Heart left ventricle (tissue), 16 donors: ENCODE measurements around the gene OR10J5. TPM values are rescaled to one million over a fixed set of nuclear protein-coding genes. Genes with fewer than 3 reads are reported as not detected.

Source experiments
- ATAC-seq, 4 donors: fragments of 200-7000 bp; cut with Tn5 transposase; one replicate each; pipeline ENCODE4 v1.9.1; 2020 to 2022; ENCODE audit warnings: moderate library complexity in 4 of 4, mild to moderate bottlenecking in 3 of 4, moderate number of reproducible peaks in 1 of 4
- DNase-seq, 5 donors: peaks; one replicate each; pipeline ENCODE4 v3.0.0-alpha.2; 2020
- H3K27ac ChIP-seq, 12 donors: fragments of 200-600 bp; sonication (generic) in 4 of 12; one replicate each; pipeline versions ENCODE4 v1.5.0 to v1.8.0; 2016 to 2022; ENCODE audit warnings: mild to moderate bottlenecking in 2 of 12
- H3K27me3 ChIP-seq, 9 donors: fragments of 200-600 bp; sonication (generic) in 2 of 9; one replicate each; pipeline versions ENCODE4 v1.5.1 to v1.8.0; 2016 to 2022; ENCODE audit warnings: mild to moderate bottlenecking in 3 of 9
- H3K36me3 ChIP-seq, 9 donors: fragments of 200-600 bp; sonication (generic) in 2 of 9; one replicate each; pipeline versions ENCODE4 v1.5.0 to v1.8.0; 2018 to 2022; ENCODE audit warnings: mild to moderate bottlenecking in 2 of 9
- H3K4me1 ChIP-seq, 12 donors: fragments of 200-600 bp; sonication (generic) in 4 of 12; one replicate each; pipeline versions ENCODE4 v1.5.0 to v1.8.0; 2016 to 2022; ENCODE audit warnings: mild to moderate bottlenecking in 3 of 12
- H3K4me3 ChIP-seq, 12 donors: fragments of 200-600 bp; sonication (generic) in 4 of 12; one replicate each; pipeline versions ENCODE4 v1.5.0 to v1.8.0; 2017 to 2022; ENCODE audit warnings: mild to moderate bottlenecking in 9 of 12, moderate library complexity in 4 of 12
- H3K9me3 ChIP-seq, 12 donors: fragments of 200-600 bp; sonication (generic) in 4 of 12; one replicate each; pipeline versions ENCODE4 v1.5.0 to v1.8.0; 2016 to 2022; ENCODE audit warnings: mild to moderate bottlenecking in 1 of 12
- POLR2A ChIP-seq, 2 donors: fragments of 450-650 bp; IDR thresholded peaks; one replicate each; pipeline ENCODE4 v1.6.1; 2017; ENCODE audit warnings: antibody characterized with exemption in 2 of 2, mild to moderate bottlenecking in 2 of 2, moderate library complexity in 2 of 2
- WGBS, 4 donors: extraction: QIAGEN DNeasy Blood & Tissue Kit in 2 of 4; methylation state at CpG; one replicate each; pipeline versions ENCODE4 v1.1.5 to v1.1.7; 2013 to 2018; 5-methylcytosine and 5-hydroxymethylcytosine counted together
- intact Hi-C, 10 donors: fragments of 100-400 bp; cut with DNase I; formaldehyde crosslinking; loops; one replicate each; pipeline versions ENCODE4 v1.11.1 to v1.14.2; 2022
- polyA plus RNA-seq, 2 donors: library from polyadenylated mRNA; stranded (reverse); fragments of 200-250 nt; gene quantifications; one replicate each; pipeline ENCODE4 v1.2.3, GENCODE V29; 2013
- total RNA-seq, 9 donors: library from RNA; depleted of rRNA in 2 of 9; stranded (reverse); fragments of >200 nt in 2 of 9; fragmentation: NEBNext Ultra II Directional in 3 of 9; extraction: Animal tissue kit (Norgen Biotek cat#: 25700) in 3 of 9; gene quantifications; one replicate each; pipeline versions ENCODE4 v1.1.0 to v1.2.4, GENCODE V29; 2016 to 2023
- TF ChIP-seq, protein P1 (sequence below), 12 donors: fragments of 200-600 bp; sonication (generic) in 4 of 12; IDR thresholded peaks; one replicate each; pipeline versions ENCODE4 v1.5.0 to v1.8.0; 2018 to 2022; ENCODE audit warnings: antibody characterized with exemption in 12 of 12, mild to moderate bottlenecking in 5 of 12
- donor health status: ischemic (EF 13 %, LVEDD 7.1; RV severe dilation, severe dysfunction).
- donor health status: healthy with polysubstance abuse.
- donor health status: DM: no; HTN: yes; CAD: no.
- donor health status: DM: no; HTN: no; CAD: no.
- donor health status: ischemic (EF 25% LVEDD 6.9; RV normal size, moderate dysfunction).
- donor health status: ischemic (EF 25% LVEDD 5.7; RV mildly dilated, moderate dysfunction).
- donor health status: healthy.
- donor health status: DM: yes; HTN: yes; CAD: no.
- donor health status: ischemic (EF 35%, LVEDD 5.7; RV mildly dilated, moderate dysfunction).
- donor health status: nonischemic (EF 11% LVEDD 7.7; RV severe dilation, severe dysfunction).
- donor health status: DM: yes; HTN: yes; CAD: no.
- donor health status: PGD.
- donor health status: ischemic (EF 29% LVEDD 5.4; RV normal size, mild dysfunction).
- donor health status: nonischemic (EF 23%, LVEDD 6.1; RV moderate dilation, normal function).

The OR10J5 gene
- total and polyA plus RNA-seq, 11 donors = not detected

DNA sequence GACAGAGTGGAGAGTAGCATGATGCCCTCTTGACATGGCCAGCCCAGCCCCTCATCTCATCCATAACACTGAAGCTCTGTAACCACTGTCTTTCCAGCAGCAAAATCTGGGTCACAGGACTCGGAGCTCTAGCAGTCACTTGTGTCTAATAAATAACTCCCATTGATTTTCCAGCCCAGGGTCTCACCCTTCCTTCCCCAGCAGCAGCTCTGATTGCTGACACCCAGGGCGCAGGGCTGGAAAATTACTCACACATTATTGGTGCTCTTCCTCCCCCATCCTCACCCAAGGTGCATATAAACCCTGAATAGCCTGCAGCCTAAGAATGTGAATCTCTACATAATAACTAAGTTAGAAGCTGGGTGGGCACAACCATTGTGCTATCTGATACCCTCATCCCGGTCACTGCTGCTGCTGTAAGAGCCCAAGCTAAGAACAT, 21.1 kb upstream of the OR10J5 start:
- no peak for TF ChIP-seq POLR2A (IDR thresholded peaks at IDR 0.05)
- TF ChIP-seq, protein P1, sequence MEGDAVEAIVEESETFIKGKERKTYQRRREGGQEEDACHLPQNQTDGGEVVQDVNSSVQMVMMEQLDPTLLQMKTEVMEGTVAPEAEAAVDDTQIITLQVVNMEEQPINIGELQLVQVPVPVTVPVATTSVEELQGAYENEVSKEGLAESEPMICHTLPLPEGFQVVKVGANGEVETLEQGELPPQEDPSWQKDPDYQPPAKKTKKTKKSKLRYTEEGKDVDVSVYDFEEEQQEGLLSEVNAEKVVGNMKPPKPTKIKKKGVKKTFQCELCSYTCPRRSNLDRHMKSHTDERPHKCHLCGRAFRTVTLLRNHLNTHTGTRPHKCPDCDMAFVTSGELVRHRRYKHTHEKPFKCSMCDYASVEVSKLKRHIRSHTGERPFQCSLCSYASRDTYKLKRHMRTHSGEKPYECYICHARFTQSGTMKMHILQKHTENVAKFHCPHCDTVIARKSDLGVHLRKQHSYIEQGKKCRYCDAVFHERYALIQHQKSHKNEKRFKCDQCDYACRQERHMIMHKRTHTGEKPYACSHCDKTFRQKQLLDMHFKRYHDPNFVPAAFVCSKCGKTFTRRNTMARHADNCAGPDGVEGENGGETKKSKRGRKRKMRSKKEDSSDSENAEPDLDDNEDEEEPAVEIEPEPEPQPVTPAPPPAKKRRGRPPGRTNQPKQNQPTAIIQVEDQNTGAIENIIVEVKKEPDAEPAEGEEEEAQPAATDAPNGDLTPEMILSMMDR (IDR thresholded peaks at IDR 0.05) = no peak

DNA sequence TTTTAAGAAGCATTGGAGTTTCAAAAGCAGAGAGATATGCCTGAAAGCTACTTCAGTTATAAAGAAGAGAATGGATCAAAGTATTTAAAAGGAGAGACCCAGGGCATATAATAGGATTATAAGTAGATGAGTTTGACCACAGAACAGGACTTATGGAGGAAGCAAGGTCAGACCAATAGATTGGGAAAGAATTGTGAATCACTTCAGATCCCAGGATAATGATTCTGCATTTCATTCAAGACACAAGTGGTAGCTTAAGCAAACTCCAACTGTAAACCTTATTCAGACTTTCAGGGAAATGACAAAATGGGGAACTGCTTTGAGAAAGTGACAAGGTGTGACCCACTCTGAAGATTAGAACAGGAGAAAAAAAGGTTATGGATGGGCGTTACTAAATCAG, 18.9 kb upstream of the OR10J5 start:
- no peak for DNase-seq
- Histone ChIP-seq H3K4me3 (no peak overlapping the region), H3K4me1 (no peaks in the 10 kb centered on the region), H3K27ac (no peak overlapping the region), H3K27me3 (no peaks in the 10 kb centered on the region), H3K9me3 (no peaks in the 10 kb centered on the region), H3K36me3 (no peaks in the 10 kb centered on the region)
- WGBS, 4 donors = 49 to 65% (median 57%) methylated on average over 1 of the region's 1 CpG
- intact Hi-C loops = no loop called here
- TF ChIP-seq POLR2A (IDR thresholded peaks at IDR 0.05) = no peak
- TF ChIP-seq, protein P1 (IDR thresholded peaks at IDR 0.05) = no peak
- no peak for ATAC-seq

More for the DNA sequence above, 21.1 kb upstream of the OR10J5 start:
- Histone ChIP-seq H3K9me3 (no peaks in the 10 kb centered on the region), H3K27ac (no peak overlapping the region), H3K4me3 (no peak overlapping the region), H3K27me3 (no peaks in the 10 kb centered on the region), H3K4me1 (no peaks in the 10 kb centered on the region), H3K36me3 (no peaks in the 10 kb centered on the region)
- 50 to 72% (median 53%) methylated on average over 3 of the region's 3 CpGs for WGBS, 4 donors
- DNase-seq (no peak), ATAC-seq (no peak)
- intact Hi-C loops = no loop called here

DNA sequence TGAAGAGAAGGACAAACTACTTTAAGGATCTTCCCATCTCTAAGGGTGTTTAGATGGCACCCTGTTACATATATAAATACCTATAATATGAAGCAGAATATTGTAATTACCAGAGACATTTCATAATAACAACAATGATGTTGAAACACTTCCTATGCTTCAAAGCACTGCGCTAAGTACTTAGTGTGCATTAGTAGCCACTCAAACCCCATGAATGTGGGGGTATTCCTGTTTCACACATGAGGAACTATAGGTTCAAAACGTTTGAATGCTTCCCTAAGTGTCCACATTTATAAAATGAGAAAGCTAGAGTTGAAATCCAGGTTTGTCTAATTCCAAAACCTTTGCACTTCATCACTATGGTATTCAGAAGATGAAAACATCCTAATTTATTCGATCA, 18.5 kb upstream of the OR10J5 start:
- 49 to 59% (median 55%) methylated on average over 3 of the region's 3 CpGs for WGBS, 4 donors
- DNase-seq (no peak), ATAC-seq (no peak)
- no peaks in the 10 kb centered on the region for H3K4me1 ChIP-seq
- H3K27ac ChIP-seq = no peak overlapping the region
- H3K4me3 ChIP-seq = no peak overlapping the region
- no peaks in the 10 kb centered on the region for H3K36me3 ChIP-seq
- H3K27me3 ChIP-seq = no peaks in the 10 kb centered on the region
- H3K9me3 ChIP-seq = no peaks in the 10 kb centered on the region
- intact Hi-C loops = no loop called here
- no peak for TF ChIP-seq POLR2A (IDR thresholded peaks at IDR 0.05)
- TF ChIP-seq, protein P1 (IDR thresholded peaks at IDR 0.05) = no peak

DNA sequence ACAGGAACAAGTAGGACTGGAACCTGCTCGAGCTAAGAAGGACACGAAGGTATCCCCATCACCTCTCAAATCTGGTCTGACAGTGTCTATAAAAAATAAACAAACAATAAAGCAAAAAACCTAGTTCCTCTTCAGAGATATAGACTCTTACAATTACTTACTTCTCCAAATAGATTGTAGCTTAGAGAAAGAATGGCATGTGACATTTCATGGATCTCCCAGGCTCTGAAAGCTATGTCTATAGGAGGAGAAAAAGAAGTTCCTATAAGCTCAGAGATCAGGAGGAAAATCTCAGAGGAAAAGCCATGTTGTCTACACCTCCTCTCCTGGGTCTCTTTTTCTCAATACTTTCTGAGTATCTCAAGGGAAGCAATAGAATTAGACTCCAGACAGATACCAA, 12.3 kb upstream of the OR10J5 start:
- ATAC-seq (no peak), DNase-seq (no peak)
- Histone ChIP-seq H3K9me3 (no peaks in the 10 kb centered on the region), H3K4me3 (no peak overlapping the region), H3K27ac (no peak overlapping the region), H3K27me3 (no peaks in the 10 kb centered on the region), H3K36me3 (no peaks in the 10 kb centered on the region), H3K4me1 (no peaks in the 10 kb centered on the region)
- WGBS, 4 donors = 63 to 71% (median 70%) methylated on average over 2 of the region's 2 CpGs
- TF ChIP-seq POLR2A (IDR thresholded peaks at IDR 0.05) = no peak
- TF ChIP-seq, protein P1 (IDR thresholded peaks at IDR 0.05) = no peak
- intact Hi-C loops = no loop called here
